ENCODE measurements around the gene OLFM1.

OLFM1 gene

DNA sequence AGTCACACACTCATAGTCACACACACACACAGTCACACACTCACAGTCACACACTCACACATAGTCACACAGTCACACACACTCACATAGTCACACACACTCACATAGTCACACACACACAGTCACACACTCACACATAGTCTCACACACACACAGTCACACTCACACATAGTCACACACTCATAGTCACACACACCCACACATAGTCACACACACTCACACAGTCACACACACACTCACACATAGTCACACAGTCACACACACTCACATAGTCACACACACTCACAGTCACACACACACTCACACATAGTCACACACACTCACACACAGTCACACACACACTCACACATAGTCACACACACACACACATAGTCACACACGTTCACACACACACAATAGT is 4.1 kb downstream of the OLFM1 start:
- H3K36me3 ChIP-seq (ENCODE audit: insufficient read depth, low read length) = no peaks in the 10 kb centered on the region
- peaks cover 30% of the 10 kb centered on the region for H3K27me3 ChIP-seq (ENCODE audit: insufficient read depth, low read length)
- H3K4me1 ChIP-seq (ENCODE audit: control insufficient read depth, insufficient read depth, low read length, unreplicated experiment) = no peaks in the 10 kb centered on the region
- H3K79me2 ChIP-seq (ENCODE audit: control insufficient read depth, insufficient read depth, low read length, unreplicated experiment) = no peaks in the 10 kb centered on the region
- no peak overlapping the region for H3K27ac ChIP-seq (ENCODE audit: low read depth, low read length)
- no peak overlapping the region for H3K4me3 ChIP-seq (ENCODE audit: low read depth, low read length)
- no peak overlapping the region for H2AFZ ChIP-seq (ENCODE audit: low read length, unreplicated experiment)

DNA sequence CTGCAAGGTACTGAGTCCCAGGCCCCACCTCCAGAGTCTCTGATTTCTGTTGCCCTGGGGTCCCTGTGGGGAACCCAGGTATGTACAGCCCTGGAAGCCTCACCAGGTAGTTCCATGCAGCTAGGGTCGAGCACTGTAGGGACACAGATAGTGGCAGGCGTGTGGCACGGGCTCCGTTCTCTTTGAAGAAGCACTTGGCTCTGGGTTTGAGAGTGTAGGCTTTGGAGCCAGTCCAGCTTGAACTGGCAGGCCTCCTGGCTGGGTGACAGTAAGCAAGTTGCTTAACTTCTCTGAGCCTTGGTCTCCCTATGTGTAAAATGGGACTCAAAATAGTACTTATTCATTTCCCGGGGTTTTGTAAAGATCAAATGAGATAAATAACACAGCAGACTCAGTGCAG is 5.6 kb downstream of the OLFM1 start:
- Histone ChIP-seq H3K27ac (ENCODE audit: low read depth, low read length) (no peak overlapping the region), H3K79me2 (ENCODE audit: control insufficient read depth, insufficient read depth, low read length, unreplicated experiment) (no peaks in the 10 kb centered on the region), H3K36me3 (ENCODE audit: insufficient read depth, low read length) (no peaks in the 10 kb centered on the region), H3K4me1 (ENCODE audit: control insufficient read depth, insufficient read depth, low read length, unreplicated experiment) (no peaks in the 10 kb centered on the region), H3K27me3 (ENCODE audit: insufficient read depth, low read length) (peaks cover 19% of the 10 kb centered on the region), H3K4me3 (ENCODE audit: low read depth, low read length) (no peak overlapping the region), H2AFZ (ENCODE audit: low read length, unreplicated experiment) (no peak overlapping the region)

DNA sequence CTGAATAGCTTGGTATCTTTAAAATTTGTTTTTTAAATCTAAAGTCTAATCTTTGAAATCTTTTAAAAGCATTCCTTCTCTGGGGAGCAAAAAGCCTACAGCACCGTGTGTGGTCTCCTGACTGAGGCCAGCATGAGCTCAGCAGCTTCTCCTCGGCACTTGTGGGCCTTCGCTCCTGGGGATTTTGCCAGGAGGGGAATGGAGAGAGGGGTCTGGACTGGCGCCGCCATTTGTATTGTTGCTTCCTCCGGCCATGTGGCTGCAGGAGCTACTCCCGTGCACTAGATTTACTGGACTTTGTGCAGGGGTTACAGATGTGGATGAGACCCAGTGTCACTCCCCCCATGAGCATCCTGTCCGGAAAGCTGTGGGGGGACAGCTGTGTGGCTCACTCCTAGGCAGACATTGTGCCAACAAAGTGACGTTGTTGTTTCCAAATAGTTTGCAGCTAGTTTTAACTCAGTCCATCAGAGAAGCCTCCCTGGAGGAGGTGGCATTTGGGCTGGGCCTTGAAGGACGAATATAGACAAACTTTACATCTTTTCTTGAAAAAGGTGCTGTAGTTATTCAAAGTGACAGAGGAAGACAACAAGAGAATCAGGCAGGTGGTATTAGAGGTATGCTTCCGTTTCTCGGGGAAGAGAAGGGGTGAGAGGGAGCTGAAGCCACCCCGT is 6.6 kb downstream of the OLFM1 start:
- Histone ChIP-seq H3K79me2 (ENCODE audit: control insufficient read depth, insufficient read depth, low read length, unreplicated experiment) (no peaks in the 10 kb centered on the region), H3K36me3 (ENCODE audit: insufficient read depth, low read length) (no peaks in the 10 kb centered on the region), H3K4me1 (ENCODE audit: control insufficient read depth, insufficient read depth, low read length, unreplicated experiment) (no peaks in the 10 kb centered on the region), H3K27ac (ENCODE audit: low read depth, low read length) (no peak overlapping the region), H3K27me3 (ENCODE audit: insufficient read depth, low read length) (peaks cover 10% of the 10 kb centered on the region), H3K4me3 (ENCODE audit: low read depth, low read length) (no peak overlapping the region), H2AFZ (ENCODE audit: low read length, unreplicated experiment) (no peak overlapping the region)

DNA sequence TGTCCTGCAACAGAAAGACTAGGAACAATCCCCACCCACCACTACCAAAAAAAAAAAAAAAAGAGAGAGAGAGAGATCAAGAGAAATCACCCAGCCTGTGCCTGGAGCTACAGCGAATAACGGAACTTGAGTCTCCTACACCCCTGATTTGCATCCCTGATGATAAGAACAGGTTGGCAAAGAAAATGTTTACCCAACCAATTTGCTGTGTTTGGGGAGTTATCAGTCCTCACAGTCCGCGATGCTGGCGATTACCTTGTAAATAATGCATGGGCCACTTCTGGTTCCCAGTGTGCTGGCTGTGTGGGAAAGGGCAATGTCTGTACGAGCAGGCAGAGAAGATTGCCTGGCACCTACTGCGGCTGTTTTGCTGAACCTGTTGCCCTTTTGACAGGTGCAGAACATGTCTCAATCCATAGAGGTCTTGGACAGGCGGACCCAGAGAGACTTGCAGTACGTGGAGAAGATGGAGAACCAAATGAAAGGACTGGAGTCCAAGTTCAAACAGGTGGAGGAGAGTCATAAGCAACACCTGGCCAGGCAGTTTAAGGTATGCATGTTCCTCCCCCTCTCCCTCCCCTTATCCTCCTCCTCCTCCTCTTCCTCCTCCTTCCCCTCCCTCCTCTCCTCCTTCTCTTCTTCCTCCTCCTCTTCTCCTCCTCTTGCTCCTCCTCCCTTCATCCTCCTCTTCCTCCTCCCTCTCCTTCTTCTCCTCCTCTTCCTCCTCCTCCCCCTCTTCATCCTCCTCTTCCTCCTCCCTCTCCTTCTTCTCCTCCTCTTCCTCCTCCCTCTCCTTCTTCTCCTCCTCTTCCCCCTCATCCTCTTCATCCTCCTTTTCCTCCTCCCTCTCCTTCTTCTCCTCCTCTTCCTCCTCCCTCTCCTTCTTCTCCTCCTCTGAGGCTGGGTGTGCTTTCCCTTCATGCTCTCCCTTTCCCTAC is 8.3 kb downstream of the OLFM1 start:
- H3K4me1 ChIP-seq (ENCODE audit: control insufficient read depth, insufficient read depth, low read length, unreplicated experiment) = no peaks in the 10 kb centered on the region
- no peaks in the 10 kb centered on the region for H3K79me2 ChIP-seq (ENCODE audit: control insufficient read depth, insufficient read depth, low read length, unreplicated experiment)
- H3K36me3 ChIP-seq (ENCODE audit: insufficient read depth, low read length) = no peaks in the 10 kb centered on the region
- H2AFZ ChIP-seq (ENCODE audit: low read length, unreplicated experiment) = no peak overlapping the region
- H3K27me3 ChIP-seq (ENCODE audit: insufficient read depth, low read length) = no peaks in the 10 kb centered on the region
- H3K27ac ChIP-seq (ENCODE audit: low read depth, low read length) = no peak overlapping the region
- H3K4me3 ChIP-seq (ENCODE audit: low read depth, low read length) = no peak overlapping the region

DNA sequence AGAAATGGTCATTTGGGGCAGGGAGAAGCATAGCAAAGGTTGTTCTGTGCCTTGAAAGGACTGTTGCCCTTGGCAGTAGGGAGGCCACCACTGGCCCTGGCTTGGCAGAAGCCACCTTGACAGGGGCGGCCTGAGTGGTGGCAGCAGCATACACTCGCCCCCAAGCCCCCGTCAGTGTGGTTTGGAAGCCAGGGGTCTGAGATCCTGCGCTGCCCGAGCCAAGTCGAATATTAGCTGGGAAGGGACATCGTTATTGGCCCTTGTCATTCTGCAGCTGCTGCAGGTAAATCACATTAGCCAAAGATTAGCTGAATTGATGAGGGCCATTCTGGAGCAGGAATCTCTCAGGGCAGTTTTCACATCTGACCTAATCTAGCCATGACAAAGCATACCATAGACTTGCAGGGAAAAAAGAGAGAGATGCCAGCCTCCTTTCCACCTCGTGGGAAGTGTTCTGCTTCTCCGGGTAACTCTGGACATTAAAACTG is 9.0 kb downstream of the OLFM1 start:
- no peaks in the 10 kb centered on the region for H3K79me2 ChIP-seq (ENCODE audit: control insufficient read depth, insufficient read depth, low read length, unreplicated experiment)
- H2AFZ ChIP-seq (ENCODE audit: low read length, unreplicated experiment) = no peak overlapping the region
- H3K4me3 ChIP-seq (ENCODE audit: low read depth, low read length) = no peak overlapping the region
- H3K36me3 ChIP-seq (ENCODE audit: insufficient read depth, low read length) = no peaks in the 10 kb centered on the region
- H3K27ac ChIP-seq (ENCODE audit: low read depth, low read length) = no peak overlapping the region
- H3K27me3 ChIP-seq (ENCODE audit: insufficient read depth, low read length) = no peaks in the 10 kb centered on the region
- H3K4me1 ChIP-seq (ENCODE audit: control insufficient read depth, insufficient read depth, low read length, unreplicated experiment) = no peaks in the 10 kb centered on the region

DNA sequence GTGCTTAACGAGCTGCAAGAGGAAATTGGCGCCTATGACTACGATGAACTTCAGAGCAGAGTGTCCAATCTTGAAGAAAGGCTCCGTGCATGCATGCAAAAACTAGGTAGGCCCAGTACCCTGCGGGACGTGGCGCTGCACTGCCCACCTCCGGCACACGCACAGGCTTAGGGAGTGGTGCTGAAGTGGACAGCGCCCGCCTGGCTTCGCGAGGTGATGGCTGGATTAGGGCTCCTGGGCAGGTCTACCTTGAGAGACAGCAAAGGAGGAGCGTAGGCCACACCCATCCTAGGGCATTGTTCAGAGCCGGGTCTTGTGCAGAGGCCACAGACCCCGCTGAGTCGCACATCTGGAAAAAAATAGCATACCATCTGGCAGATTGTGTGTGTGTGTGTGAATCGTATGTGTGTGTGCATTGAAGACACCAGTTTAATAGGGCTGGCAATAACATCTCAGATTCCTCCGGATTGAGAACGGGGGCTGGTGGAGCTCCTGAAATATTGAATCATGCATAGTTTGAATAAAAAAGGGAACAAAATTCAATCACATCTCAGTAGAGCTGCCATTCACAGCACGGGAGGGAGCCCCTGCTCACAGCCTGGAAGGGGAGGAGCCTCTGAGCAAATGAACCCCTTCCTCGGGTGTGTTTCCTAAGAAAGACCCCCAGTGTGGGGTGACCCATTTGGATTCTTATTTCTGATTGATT is 11.1 kb downstream of the OLFM1 start:
- Histone ChIP-seq H3K27me3 (ENCODE audit: insufficient read depth, low read length) (no peaks in the 10 kb centered on the region), H3K27ac (ENCODE audit: low read depth, low read length) (no peak overlapping the region), H3K36me3 (ENCODE audit: insufficient read depth, low read length) (no peaks in the 10 kb centered on the region), H3K79me2 (ENCODE audit: control insufficient read depth, insufficient read depth, low read length, unreplicated experiment) (no peaks in the 10 kb centered on the region), H3K4me1 (ENCODE audit: control insufficient read depth, insufficient read depth, low read length, unreplicated experiment) (no peaks in the 10 kb centered on the region), H2AFZ (ENCODE audit: low read length, unreplicated experiment) (no peak overlapping the region), H3K4me3 (ENCODE audit: low read depth, low read length) (no peak overlapping the region)

DNA sequence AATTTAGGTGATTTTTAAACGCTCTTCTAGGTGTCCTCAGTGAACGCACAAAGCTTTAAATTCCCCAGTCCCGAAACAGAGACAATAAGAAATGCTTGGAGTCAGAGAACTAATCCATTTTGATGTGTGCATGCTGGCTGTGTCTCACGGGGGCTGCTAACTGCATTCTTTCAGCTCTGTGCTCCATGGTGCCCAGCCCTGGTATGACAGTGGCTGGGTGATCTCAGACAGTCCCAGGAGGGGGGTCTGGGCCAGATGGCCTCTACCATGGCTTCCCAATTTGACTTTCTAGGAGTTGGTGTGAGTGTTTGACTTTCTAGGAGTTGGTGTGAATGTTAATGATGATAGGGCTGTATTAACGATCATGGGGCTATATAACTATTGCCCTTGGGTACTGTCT is 12.1 kb downstream of the OLFM1 start:
- H3K27me3 ChIP-seq (ENCODE audit: insufficient read depth, low read length) = no peaks in the 10 kb centered on the region
- no peak overlapping the region for H2AFZ ChIP-seq (ENCODE audit: low read length, unreplicated experiment)
- H3K36me3 ChIP-seq (ENCODE audit: insufficient read depth, low read length) = no peaks in the 10 kb centered on the region
- no peaks in the 10 kb centered on the region for H3K79me2 ChIP-seq (ENCODE audit: control insufficient read depth, insufficient read depth, low read length, unreplicated experiment)
- H3K4me3 ChIP-seq (ENCODE audit: low read depth, low read length) = no peak overlapping the region
- H3K27ac ChIP-seq (ENCODE audit: low read depth, low read length) = no peak overlapping the region
- H3K4me1 ChIP-seq (ENCODE audit: control insufficient read depth, insufficient read depth, low read length, unreplicated experiment) = no peaks in the 10 kb centered on the region

DNA sequence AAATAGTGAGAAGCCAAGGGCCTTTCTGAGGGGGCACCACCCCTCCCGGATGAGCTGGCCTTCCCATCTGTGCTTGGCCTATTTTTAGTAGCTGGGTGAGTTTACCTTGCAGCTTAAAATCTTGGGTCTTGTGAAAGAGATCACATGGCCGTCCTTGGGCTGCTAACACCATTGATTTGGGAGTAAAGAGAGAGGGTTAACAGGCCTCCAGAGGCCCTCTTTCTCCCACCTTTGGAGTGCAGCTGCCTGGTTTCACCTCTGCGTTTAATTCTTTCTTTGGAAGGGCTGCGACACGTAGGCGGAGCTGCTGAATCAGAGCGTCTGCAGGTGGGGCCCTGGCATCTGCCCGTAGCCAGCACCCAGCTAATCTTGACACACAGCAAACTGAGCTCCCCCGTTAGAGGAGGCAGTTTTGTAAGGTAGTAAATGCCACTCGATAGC is 12.8 kb downstream of the OLFM1 start:
- Histone ChIP-seq H3K79me2 (ENCODE audit: control insufficient read depth, insufficient read depth, low read length, unreplicated experiment) (no peaks in the 10 kb centered on the region), H3K27ac (ENCODE audit: low read depth, low read length) (no peak overlapping the region), H3K4me3 (ENCODE audit: low read depth, low read length) (no peak overlapping the region), H3K36me3 (ENCODE audit: insufficient read depth, low read length) (no peaks in the 10 kb centered on the region), H2AFZ (ENCODE audit: low read length, unreplicated experiment) (no peak overlapping the region), H3K27me3 (ENCODE audit: insufficient read depth, low read length) (no peaks in the 10 kb centered on the region), H3K4me1 (ENCODE audit: control insufficient read depth, insufficient read depth, low read length, unreplicated experiment) (no peaks in the 10 kb centered on the region)

DNA sequence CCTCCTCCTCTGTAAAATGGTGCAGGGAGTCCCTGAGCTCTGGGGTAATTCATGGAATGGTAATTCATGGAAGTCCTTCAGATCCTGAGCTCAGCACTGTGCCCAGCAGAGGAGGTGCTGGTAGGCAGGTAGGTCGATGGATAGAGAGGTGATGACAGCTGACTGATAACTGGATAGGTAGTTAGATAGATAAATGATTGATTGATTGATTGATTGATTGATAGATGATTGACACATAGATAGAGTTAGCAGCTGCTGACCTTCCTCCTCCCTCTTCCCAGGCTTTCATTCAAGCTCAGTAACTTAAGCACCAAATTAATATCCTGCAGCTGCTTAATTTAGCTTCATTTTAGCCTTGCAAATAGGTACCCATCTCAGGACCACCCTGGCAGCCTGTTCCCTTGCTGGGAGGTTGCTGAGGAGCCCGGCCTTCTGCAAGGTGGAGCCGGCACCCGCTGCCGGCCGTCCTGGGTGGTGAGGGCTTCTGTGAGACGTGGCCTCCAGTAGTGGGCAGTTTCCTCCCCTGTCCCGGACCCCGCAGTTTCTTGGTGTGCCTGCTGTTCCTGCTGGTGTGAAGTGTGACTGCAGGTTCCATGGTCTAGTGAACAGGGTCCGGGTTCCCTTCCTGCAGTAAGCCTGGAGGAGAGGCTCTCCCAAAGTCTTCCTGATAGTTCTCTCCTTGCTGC is 13.4 kb downstream of the OLFM1 start:
- H3K36me3 ChIP-seq (ENCODE audit: insufficient read depth, low read length) = no peaks in the 10 kb centered on the region
- H3K27ac ChIP-seq (ENCODE audit: low read depth, low read length) = no peak overlapping the region
- no peaks in the 10 kb centered on the region for H3K79me2 ChIP-seq (ENCODE audit: control insufficient read depth, insufficient read depth, low read length, unreplicated experiment)
- H3K4me1 ChIP-seq (ENCODE audit: control insufficient read depth, insufficient read depth, low read length, unreplicated experiment) = no peaks in the 10 kb centered on the region
- H2AFZ ChIP-seq (ENCODE audit: low read length, unreplicated experiment) = no peak overlapping the region
- no peaks in the 10 kb centered on the region for H3K27me3 ChIP-seq (ENCODE audit: insufficient read depth, low read length)
- H3K4me3 ChIP-seq (ENCODE audit: low read depth, low read length) = no peak overlapping the region

DNA sequence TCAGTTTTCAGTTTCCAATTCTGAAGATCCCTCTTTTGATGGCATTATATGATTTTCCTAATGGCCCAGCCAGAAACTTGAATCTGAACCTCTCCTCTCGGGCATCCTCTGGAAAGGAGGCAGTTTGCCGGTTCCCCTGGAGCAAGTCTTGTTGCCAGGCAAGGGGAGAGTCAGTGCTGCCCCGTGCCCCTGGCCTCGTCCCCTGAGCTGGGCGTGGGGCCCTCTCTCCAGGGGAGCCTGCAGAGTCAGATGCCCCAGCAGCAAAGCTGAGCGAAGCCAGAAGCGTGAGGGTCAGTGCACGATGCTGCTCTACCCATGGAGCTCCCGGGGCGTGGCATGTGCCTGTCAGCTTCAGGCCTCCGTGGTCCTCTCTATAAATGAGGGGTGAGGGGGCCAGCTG is 14.0 kb downstream of the OLFM1 start:
- H3K36me3 ChIP-seq (ENCODE audit: insufficient read depth, low read length) = no peaks in the 10 kb centered on the region
- no peaks in the 10 kb centered on the region for H3K79me2 ChIP-seq (ENCODE audit: control insufficient read depth, insufficient read depth, low read length, unreplicated experiment)
- no peaks in the 10 kb centered on the region for H3K4me1 ChIP-seq (ENCODE audit: control insufficient read depth, insufficient read depth, low read length, unreplicated experiment)
- no peak overlapping the region for H3K27ac ChIP-seq (ENCODE audit: low read depth, low read length)
- no peaks in the 10 kb centered on the region for H3K27me3 ChIP-seq (ENCODE audit: insufficient read depth, low read length)
- no peak overlapping the region for H2AFZ ChIP-seq (ENCODE audit: low read length, unreplicated experiment)
- no peak overlapping the region for H3K4me3 ChIP-seq (ENCODE audit: low read depth, low read length)

Measured in ACC112 (cell line).